ENCODE measurements around the gene RPS6KC1. TPM values are rescaled to one million over a fixed set of nuclear protein-coding genes. Genes with fewer than 3 reads are reported as not detected.

Gene RPS6KC1
- total RNA-seq, 1 donor from 2014 or later = 32.6 TPM

DNA sequence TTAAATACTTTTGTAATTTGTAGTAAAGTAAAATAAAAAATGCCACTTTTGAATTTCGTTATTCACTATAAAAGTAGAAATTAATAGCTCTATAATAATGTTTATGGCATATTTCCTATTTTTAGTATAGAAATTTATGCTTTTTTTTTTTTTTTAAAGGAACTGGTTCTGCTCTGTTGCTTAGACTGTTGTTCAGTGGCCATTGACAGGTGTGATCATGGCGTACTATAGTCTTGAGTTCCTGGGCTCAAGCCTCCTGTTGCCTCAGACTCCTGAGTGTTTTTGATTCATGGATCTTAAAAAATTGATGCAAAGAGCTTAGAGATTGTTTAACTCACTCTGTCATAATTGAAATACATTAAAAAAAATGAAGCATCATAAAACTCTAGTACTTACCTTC lies 53.6 kb downstream of the RPS6KC1 start:
- TF ChIP-seq EZH2phosphoT487 (IDR thresholded peaks at IDR 0.05) (no peak), EZH2 (IDR thresholded peaks at IDR 0.05) (no peak)
- TF ChIP-seq, protein P1, sequence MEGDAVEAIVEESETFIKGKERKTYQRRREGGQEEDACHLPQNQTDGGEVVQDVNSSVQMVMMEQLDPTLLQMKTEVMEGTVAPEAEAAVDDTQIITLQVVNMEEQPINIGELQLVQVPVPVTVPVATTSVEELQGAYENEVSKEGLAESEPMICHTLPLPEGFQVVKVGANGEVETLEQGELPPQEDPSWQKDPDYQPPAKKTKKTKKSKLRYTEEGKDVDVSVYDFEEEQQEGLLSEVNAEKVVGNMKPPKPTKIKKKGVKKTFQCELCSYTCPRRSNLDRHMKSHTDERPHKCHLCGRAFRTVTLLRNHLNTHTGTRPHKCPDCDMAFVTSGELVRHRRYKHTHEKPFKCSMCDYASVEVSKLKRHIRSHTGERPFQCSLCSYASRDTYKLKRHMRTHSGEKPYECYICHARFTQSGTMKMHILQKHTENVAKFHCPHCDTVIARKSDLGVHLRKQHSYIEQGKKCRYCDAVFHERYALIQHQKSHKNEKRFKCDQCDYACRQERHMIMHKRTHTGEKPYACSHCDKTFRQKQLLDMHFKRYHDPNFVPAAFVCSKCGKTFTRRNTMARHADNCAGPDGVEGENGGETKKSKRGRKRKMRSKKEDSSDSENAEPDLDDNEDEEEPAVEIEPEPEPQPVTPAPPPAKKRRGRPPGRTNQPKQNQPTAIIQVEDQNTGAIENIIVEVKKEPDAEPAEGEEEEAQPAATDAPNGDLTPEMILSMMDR (IDR thresholded peaks at IDR 0.05) = no peak
- Histone ChIP-seq H3K79me2 (ENCODE audit: low read depth) (no peaks in the 10 kb centered on the region), H4K20me1 (ENCODE audit: low read depth) (no peaks in the 10 kb centered on the region), H3K4me1 (no peaks in the 10 kb centered on the region), H3K36me3 (no peaks in the 10 kb centered on the region), H3K4me2 (no peak overlapping the region), H3K9me3 (ENCODE audit: low read depth) (no peaks in the 10 kb centered on the region), H3K27ac (no peak overlapping the region), H2AFZ (replicated peaks) (no peak overlapping the region), H3K9ac (no peak overlapping the region), H3K4me3 (no peak overlapping the region), H3K27me3 (no peaks in the 10 kb centered on the region), H3F3A (ENCODE audit: low read depth) (no peaks in the 10 kb centered on the region)
- Mint-ChIP-seq H3K4me3 (no peak overlapping the region), H3K27ac (no peak overlapping the region), H3K27me3 (ENCODE audit: insufficient read depth, low read depth) (no peaks in the 10 kb centered on the region), H3K36me3 (peaks cover 9% of the 10 kb centered on the region), H3K4me1 (no peaks in the 10 kb centered on the region), H3K9me3 (no peaks in the 10 kb centered on the region)
- no peak for DNase-seq (ENCODE audit: low spot score)

DNA sequence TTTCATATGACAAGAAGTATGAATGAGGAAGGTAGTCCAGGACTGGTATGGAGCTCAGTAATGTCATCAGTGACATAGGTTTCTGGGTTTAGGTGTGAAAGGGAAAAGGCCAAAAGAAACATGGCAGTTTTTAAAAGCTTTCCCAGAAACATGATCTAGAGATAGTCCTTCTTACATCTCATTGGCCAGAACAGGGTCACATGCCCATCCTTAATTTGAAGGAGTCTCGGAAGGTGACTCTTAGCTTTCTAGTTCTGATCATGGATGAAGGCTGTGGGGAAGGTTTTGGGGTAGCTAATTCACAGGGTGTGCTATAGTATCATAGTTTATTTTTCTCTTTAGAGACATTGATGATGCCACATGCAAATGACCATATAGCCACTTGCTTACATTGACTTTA lies 55.3 kb downstream of the RPS6KC1 start:
- H3K36me3 Mint-ChIP-seq = peaks cover 9% of the 10 kb centered on the region
- H3K4me1 ChIP-seq = no peaks in the 10 kb centered on the region
- no peaks in the 10 kb centered on the region for H4K20me1 ChIP-seq (ENCODE audit: low read depth)
- no peak overlapping the region for H3K4me3 ChIP-seq
- H3K79me2 ChIP-seq (ENCODE audit: low read depth) = no peaks in the 10 kb centered on the region
- H3K9me3 Mint-ChIP-seq = no peaks in the 10 kb centered on the region
- H3K4me3 Mint-ChIP-seq = no peak overlapping the region
- no peak overlapping the region for H3K27ac ChIP-seq
- no peaks in the 10 kb centered on the region for H3K27me3 Mint-ChIP-seq (ENCODE audit: insufficient read depth, low read depth)
- H3K27ac Mint-ChIP-seq = no peak overlapping the region
- H3K36me3 ChIP-seq = no peaks in the 10 kb centered on the region
- no peak for DNase-seq (ENCODE audit: low spot score)
- no peaks in the 10 kb centered on the region for H3K9me3 ChIP-seq (ENCODE audit: low read depth)
- no peak overlapping the region for H3K9ac ChIP-seq
- H3F3A ChIP-seq (ENCODE audit: low read depth) = no peaks in the 10 kb centered on the region
- H3K27me3 ChIP-seq = no peaks in the 10 kb centered on the region
- H2AFZ ChIP-seq (replicated peaks) = no peak overlapping the region
- no peak overlapping the region for H3K4me2 ChIP-seq
- TF ChIP-seq, protein P1 (IDR thresholded peaks at IDR 0.05) = no peak
- TF ChIP-seq EZH2 (IDR thresholded peaks at IDR 0.05) (no peak), EZH2phosphoT487 (IDR thresholded peaks at IDR 0.05) (no peak)
- H3K4me1 Mint-ChIP-seq = peaks cover 7% of the 10 kb centered on the region

DNA sequence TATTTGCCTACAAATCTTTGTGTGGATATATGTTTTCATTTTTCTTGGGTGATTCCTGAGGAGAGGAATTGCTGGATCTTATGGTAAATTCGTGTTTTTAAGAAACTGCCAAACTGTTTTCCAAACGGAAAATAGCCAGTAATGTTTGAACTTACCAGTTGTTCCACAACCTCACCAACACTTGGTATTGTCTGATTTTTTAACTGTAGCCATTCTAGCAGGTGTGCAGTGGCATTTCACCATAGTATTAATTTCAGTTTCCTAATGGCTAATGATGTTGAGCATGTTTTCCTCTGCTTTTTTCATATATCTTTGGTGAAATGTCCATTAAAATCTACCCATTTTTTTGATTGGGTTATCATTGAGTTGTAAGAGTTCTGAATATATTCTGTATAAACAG lies 56.6 kb downstream of the RPS6KC1 start:
- Mint-ChIP-seq H3K27ac (no peak overlapping the region), H3K4me3 (no peak overlapping the region), H3K27me3 (ENCODE audit: insufficient read depth, low read depth) (no peaks in the 10 kb centered on the region), H3K9me3 (no peaks in the 10 kb centered on the region), H3K36me3 (peaks cover 9% of the 10 kb centered on the region), H3K4me1 (peaks cover 7% of the 10 kb centered on the region)
- DNase-seq (ENCODE audit: low spot score) = no peak
- no peaks in the 10 kb centered on the region for H3K9me3 ChIP-seq (ENCODE audit: low read depth)
- no peaks in the 10 kb centered on the region for H3F3A ChIP-seq (ENCODE audit: low read depth)
- H2AFZ ChIP-seq (replicated peaks) = no peak overlapping the region
- TF ChIP-seq, protein P1 (IDR thresholded peaks at IDR 0.05) = no peak
- H3K4me1 ChIP-seq = no peaks in the 10 kb centered on the region
- no peaks in the 10 kb centered on the region for H3K36me3 ChIP-seq
- H3K4me3 ChIP-seq = no peak overlapping the region
- no peaks in the 10 kb centered on the region for H4K20me1 ChIP-seq (ENCODE audit: low read depth)
- no peaks in the 10 kb centered on the region for H3K79me2 ChIP-seq (ENCODE audit: low read depth)
- no peak overlapping the region for H3K4me2 ChIP-seq
- no peak overlapping the region for H3K9ac ChIP-seq
- no peaks in the 10 kb centered on the region for H3K27me3 ChIP-seq
- H3K27ac ChIP-seq = no peak overlapping the region
